A549 (cell line): ENCODE results near the gene SNAP23. TPM values are rescaled to one million over a fixed set of nuclear protein-coding genes. Genes with fewer than 3 reads are reported as not detected.

ENCODE experiments used
- ATAC-seq, 2 experiments: fragments of 200-7000 bp in 1 of 2; fragments of >200 bp in 1 of 2; cut with Nextera tagmentation in 1 of 2; cut with Tn5 transposase in 1 of 2; 3 replicates each; pipeline versions ENCODE4 v1.8.0 to v1.9.1; 2018 to 2020; ENCODE audit warnings: mild to moderate bottlenecking in 1 of 2, moderate library complexity in 1 of 2
- CTCF ChIA-PET: fragments of 300-600 bp; sonication (Branson Sonifier 250); formaldehyde crosslinking; extraction: SDS; loops from one replicate; lab custom pipeline; 2021; ENCODE audit warnings: antibody characterized with exemption, inconsistent platforms; lab: Yijun Ruan, JAX
- POLR2A ChIA-PET: fragments of 350-600 bp; formaldehyde crosslinking; extraction: SDS; loops from one replicate; lab custom pipeline; 2021; ENCODE audit warnings: antibody characterized with exemption, inconsistent platforms; lab: Yijun Ruan, JAX
- DNase-seq, 2 experiments: peaks; one replicate each; pipeline versions ENCODE4 v3.0.0 to v3.0.0-alpha.2; 2011 to 2016; ENCODE audit warnings: low read depth in 1 of 2, low spot score in 1 of 2
- FAIRE-seq: peaks from 2 replicates; lab custom pipeline; 2011; peaks lifted over from hg19 to GRCh38; lab: Jason Lieb, UNC
- H3K27ac ChIP-seq, 2 experiments: fragments of >200 bp; sonication (Bioruptor Twin); formaldehyde crosslinking; 3 replicates each; pipeline ENCODE4 v1.5.1; 2016 to 2017
- H3K4me1 ChIP-seq: fragments of >200 bp; sonication (Bioruptor Twin); formaldehyde crosslinking; 3 replicates; pipeline ENCODE4 v1.6.1; 2016
- H3K4me2 ChIP-seq: fragments of >200 bp; sonication (Bioruptor Twin); formaldehyde crosslinking; 3 replicates; pipeline ENCODE4 v1.6.1; 2016
- H3K4me3 ChIP-seq: fragments of >200 bp; sonication (Bioruptor Twin); formaldehyde crosslinking; 3 replicates; pipeline ENCODE4 v1.5.1; 2016
- H3K9me3 ChIP-seq: fragments of >200 bp; sonication (Bioruptor Twin); formaldehyde crosslinking; 3 replicates; pipeline ENCODE4 v1.6.1; 2016
- BHLHE40 ChIP-seq: IDR thresholded peaks from 2 replicates; pipeline ENCODE4 v1.6.1; 2012; ENCODE audit warnings: low read depth, low read length, inconsistent platforms
- CBX8 ChIP-seq: fragments of 200-600 bp; sonication (generic); IDR thresholded peaks from 2 replicates; pipeline ENCODE4 v1.6.1; 2016
- EHMT2 ChIP-seq: fragments of 200-600 bp; sonication (generic); IDR thresholded peaks from 2 replicates; pipeline ENCODE4 v1.6.1; 2016; ENCODE audit warnings: antibody characterized with exemption, low read depth, mild to moderate bottlenecking, moderate library complexity
- ELK1 ChIP-seq: fragments of 150-350 bp; IDR thresholded peaks from 2 replicates; pipeline ENCODE4 v1.6.1; 2014; ENCODE audit warnings: low read depth, mild to moderate bottlenecking, low read length
- FOSB ChIP-seq: fragments of 250-450 bp; sonication (Bioruptor Pico); IDR thresholded peaks from 2 replicates; pipeline ENCODE4 v1.5.0; 2020; ENCODE audit warnings: mild to moderate bottlenecking, moderate library complexity
- FOSL2 ChIP-seq, 2 experiments: fragments of 450-650 bp in 1 of 2; fragments of >200 bp in 1 of 2; sonication (Bioruptor Twin) in 1 of 2; formaldehyde crosslinking; IDR thresholded peaks; 2 replicates each; pipeline versions ENCODE4 v1.5.0 to v1.6.1; 2016 to 2020; ENCODE audit warnings: mild to moderate bottlenecking in 1 of 2, moderate library complexity in 1 of 2
- HOXA7 ChIP-seq: fragments of 250-450 bp; sonication (Bioruptor Pico); IDR thresholded peaks from 2 replicates; pipeline ENCODE4 v1.5.0; 2020; ENCODE audit warnings: mild to moderate bottlenecking, moderate library complexity
- HOXB5 ChIP-seq: fragments of 250-450 bp; sonication (Bioruptor Pico); IDR thresholded peaks from 2 replicates; pipeline ENCODE4 v1.5.0; 2020; ENCODE audit warnings: mild to moderate bottlenecking, moderate library complexity
- MAFK ChIP-seq: fragments of 450-650 bp; IDR thresholded peaks from 2 replicates; pipeline ENCODE4 v1.6.1; 2014; ENCODE audit not compliant: partially characterized antibody
- NFE2L2 ChIP-seq: fragments of 150-350 bp; conservative IDR thresholded peaks from 2 replicates; pipeline ENCODE4 v1.6.1; 2014; ENCODE audit warnings: low read length
- POLR2A ChIP-seq: IDR thresholded peaks from 2 replicates; pipeline ENCODE4 v1.6.1; 2012; ENCODE audit warnings: mild to moderate bottlenecking, low read length
- POLR2AphosphoS2 ChIP-seq: conservative IDR thresholded peaks from 2 replicates; pipeline ENCODE4 v1.6.1; 2012; ENCODE audit warnings: low read length, improper control_type of control experiment, inconsistent platforms
- RAD21 ChIP-seq, 2 experiments: fragments of >200 bp in 1 of 2; sonication (Bioruptor Twin) in 1 of 2; formaldehyde crosslinking in 1 of 2; IDR thresholded peaks in 1 of 2; conservative IDR thresholded peaks in 1 of 2; 2 replicates in 1 of 2; 3 replicates in 1 of 2; pipeline ENCODE4 v1.6.1; 2012 to 2018; ENCODE audit warnings: inconsistent platforms in 1 of 2
- RARB ChIP-seq: fragments of 250-450 bp; sonication (Bioruptor Pico); IDR thresholded peaks from 2 replicates; pipeline ENCODE4 v1.8.0; 2021; ENCODE audit warnings: mild to moderate bottlenecking, moderate library complexity
- RCOR1 ChIP-seq: fragments of 150-350 bp; IDR thresholded peaks from 2 replicates; pipeline ENCODE4 v1.6.1; 2014; ENCODE audit warnings: antibody characterized with exemption, low read length, low read depth
- REST ChIP-seq: fragments of 200-600 bp; sonication (generic); IDR thresholded peaks from 2 replicates; pipeline ENCODE4 v1.6.1; 2016; ENCODE audit warnings: antibody characterized with exemption, mild to moderate bottlenecking, moderate library complexity
- RFX5 ChIP-seq: fragments of 450-650 bp; IDR thresholded peaks from 2 replicates; pipeline ENCODE4 v1.7.1; 2014; ENCODE audit warnings: antibody characterized with exemption, mild to moderate bottlenecking, moderate library complexity
- RNF2 ChIP-seq: fragments of 200-600 bp; sonication (generic); IDR thresholded peaks from 2 replicates; pipeline ENCODE4 v1.6.1; 2016; ENCODE audit warnings: low read depth, mild to moderate bottlenecking, antibody characterized with exemption, moderate library complexity, borderline replicate concordance
- SMC3 ChIP-seq: fragments of >200 bp; sonication (Bioruptor Twin); formaldehyde crosslinking; IDR thresholded peaks from 3 replicates; pipeline ENCODE4 v1.6.1; 2018; ENCODE audit warnings: inconsistent platforms
- SREBF2 ChIP-seq: fragments of 450-650 bp; IDR thresholded peaks from 2 replicates; pipeline ENCODE4 v1.6.1; 2014; ENCODE audit warnings: mild to moderate bottlenecking, moderate library complexity
- USF2 ChIP-seq: fragments of 450-650 bp; IDR thresholded peaks from 2 replicates; pipeline ENCODE4 v1.6.1; 2014; ENCODE audit warnings: antibody characterized with exemption
- ZSCAN20 ChIP-seq: fragments of 250-450 bp; sonication (Bioruptor Pico); IDR thresholded peaks from 2 replicates; pipeline ENCODE4 v1.8.0; 2022; ENCODE audit warnings: mild to moderate bottlenecking, moderate library complexity
- WGBS: methylation state at CpG from one replicate; pipeline ENCODE4 v1.1.6; 2017; ENCODE audit errors: missing lambda C conversion rate; 5-methylcytosine and 5-hydroxymethylcytosine counted together
- polyA plus RNA-seq, 4 experiments: library from polyadenylated mRNA; depleted of rRNA in 3 of 4; stranded (reverse); fragments of >200 nt; fragmentation: RNase III in 1 of 4; extraction: RNeasy Plus Mini Kit Qiagen cat#74134 plus additional on column Dnase treatment in 1 of 4; gene quantifications; 2 replicates in 3 of 4; 3 replicates in 1 of 4; pipeline ENCODE4 v1.2.3, GENCODE V29; 2011 to 2017
- TF ChIP-seq, protein P1 (sequence below): IDR thresholded peaks from 2 replicates; pipeline ENCODE4 v1.6.1; 2012; ENCODE audit warnings: low read depth, borderline replicate concordance

SNAP23 gene
- polyA plus RNA-seq, 2 of the 4 experiments (the other 2 are of a cell fraction) = 33.6 to 51.2 TPM

GRCh38 chr15:42511007-42511391 lies 15.6 kb downstream of the SNAP23 start:
- 87% methylated on average over 4 of the region's 4 CpGs for WGBS
- ATAC-seq (no peak), FAIRE-seq (no peak)

GRCh38 chr15:42523331-42523730 lies 27.9 kb downstream of the SNAP23 start:
- no peak for TF ChIP-seq FOSL2 (IDR thresholded peaks at IDR 0.05)
- TF ChIP-seq FOSL2 (CRISPR knock-in tag; IDR thresholded peaks at IDR 0.05) = no peak
- no peak for TF ChIP-seq ZSCAN20
- TF ChIP-seq RARB = no peak
- TF ChIP-seq RAD21 (conservative IDR thresholded peaks at IDR 0.05 in 1 of 2, IDR thresholded peaks at IDR 0.05 in 1 of 2) = no peak
- TF ChIP-seq POLR2A = no peak
- no peak for TF ChIP-seq RFX5
- TF ChIP-seq SREBF2 = no peak
- Histone ChIP-seq H3K4me3 (no peak overlapping the region), H3K9me3 (no peaks in the 10 kb centered on the region), H3K4me2 (no peak overlapping the region), H3K4me1 (no peaks in the 10 kb centered on the region), H3K27ac (no peak overlapping the region)
- ChIA-PET POLR2A (no interaction called here), CTCF (no interaction called here)
- no peak for DNase-seq
- no peak for ATAC-seq
- no peak for FAIRE-seq
- 89% methylated on average over 2 of the region's 2 CpGs for WGBS

More at GRCh38 chr15:42511007-42511391, 15.6 kb downstream of the SNAP23 start:
- ChIA-PET CTCF (interaction anchor here (0.8 kb wide), 1 partner anchor 16 kb away, joined by 3 read pairs; no protein-coding TSS in a partner anchor), POLR2A (no interaction called here)
- no peak overlapping the region for H3K4me3 ChIP-seq
- no peak overlapping the region for H3K27ac ChIP-seq
- H3K4me2 ChIP-seq = no peak overlapping the region
- H3K9me3 ChIP-seq = no peaks in the 10 kb centered on the region
- H3K4me1 ChIP-seq = no peaks in the 10 kb centered on the region
- TF ChIP-seq HOXB5 (CRISPR knock-in tag) (no peak), NFE2L2 (no peak), REST (no peak), FOSB (CRISPR knock-in tag) (no peak), POLR2AphosphoS2 (no peak), RNF2 (no peak), USF2 (no peak), POLR2A (no peak), BHLHE40 (no peak), FOSL2 (IDR thresholded peaks at IDR 0.05) (no peak), FOSL2 (CRISPR knock-in tag; IDR thresholded peaks at IDR 0.05) (no peak), ELK1 (no peak), RCOR1 (no peak), HOXA7 (no peak), SMC3 (no peak), EHMT2 (no peak), MAFK (no peak), CBX8 (no peak)
- TF ChIP-seq, protein P1, sequence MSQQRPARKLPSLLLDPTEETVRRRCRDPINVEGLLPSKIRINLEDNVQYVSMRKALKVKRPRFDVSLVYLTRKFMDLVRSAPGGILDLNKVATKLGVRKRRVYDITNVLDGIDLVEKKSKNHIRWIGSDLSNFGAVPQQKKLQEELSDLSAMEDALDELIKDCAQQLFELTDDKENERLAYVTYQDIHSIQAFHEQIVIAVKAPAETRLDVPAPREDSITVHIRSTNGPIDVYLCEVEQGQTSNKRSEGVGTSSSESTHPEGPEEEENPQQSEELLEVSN = no peak
- no peak for DNase-seq
